HTR-8/SVneo (cell line): ENCODE measurements around the gene KLF15.

ENCODE experiments used
- DNase-seq: peaks from one replicate; pipeline ENCODE4 v3.0.0; 2011; ENCODE audit warnings: low spot score, mixed read lengths; ENCODE audit not compliant: insufficient read length
- FAIRE-seq: peaks from 2 replicates; lab custom pipeline; 2011; peaks lifted over from hg19 to GRCh38; lab: Jason Lieb, UNC

KLF15 gene

DNA sequence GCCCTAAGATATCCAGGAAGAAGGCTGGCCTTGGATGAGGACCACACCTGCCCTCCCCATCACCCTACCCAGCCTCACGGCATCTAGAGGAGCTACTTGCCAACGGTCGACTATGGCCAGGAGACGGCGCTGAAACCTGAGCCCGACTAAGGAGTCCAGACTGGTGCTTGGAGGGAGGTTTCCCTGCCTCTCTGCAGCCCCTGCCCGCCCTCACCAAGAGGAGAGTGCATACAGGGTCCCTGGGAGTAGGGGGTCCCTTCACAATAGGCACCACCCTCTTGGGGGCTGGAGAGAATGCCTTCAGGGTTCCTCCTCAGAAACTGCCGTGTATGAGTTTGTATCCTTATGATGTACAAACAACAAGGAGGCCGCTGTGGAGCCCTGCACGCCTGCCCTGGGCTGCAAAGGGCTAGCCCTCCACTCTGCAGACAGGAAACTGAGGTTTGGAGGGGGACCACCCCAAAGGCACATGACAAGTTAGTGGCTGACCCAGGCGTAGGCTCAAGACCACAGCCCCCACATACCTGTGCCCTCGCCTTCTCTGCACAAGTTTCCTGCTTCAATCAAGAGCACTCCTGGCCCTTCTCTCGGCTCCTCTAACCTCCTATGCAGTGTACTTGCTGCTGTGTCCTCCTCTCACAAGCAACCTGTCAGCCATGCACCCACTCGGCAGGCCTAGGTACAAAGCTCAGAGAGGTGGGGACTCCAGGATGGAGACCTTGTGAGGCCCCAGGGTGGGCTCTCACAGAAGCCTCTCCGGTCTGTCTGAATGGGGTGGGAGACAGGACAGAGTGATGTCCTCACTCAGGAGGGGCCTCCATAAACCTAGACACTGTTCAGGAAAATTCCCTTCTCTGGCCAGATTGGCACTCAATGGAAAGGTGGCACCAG lies 7.4 kb downstream of the KLF15 start:
- no peak for FAIRE-seq
- DNase-seq, result no peak

DNA sequence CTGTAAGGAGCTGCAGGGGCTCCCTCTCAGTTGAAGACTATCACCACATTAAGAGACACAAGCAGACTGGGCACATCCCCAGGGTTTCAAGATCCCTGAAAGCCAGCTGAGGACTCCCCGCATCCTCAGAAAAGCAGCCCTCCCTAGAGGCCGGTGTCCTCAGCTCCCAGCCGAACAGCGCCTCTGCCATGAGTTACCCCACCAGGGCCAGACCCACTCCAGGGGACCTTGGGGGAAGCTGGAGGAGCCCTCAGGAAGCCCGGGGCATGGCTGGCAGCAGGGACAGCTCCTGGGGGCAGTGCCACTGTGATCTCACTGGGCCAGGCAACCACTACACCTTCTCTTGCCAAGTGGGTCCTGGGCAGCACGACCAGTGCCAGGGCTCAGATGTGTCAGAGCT lies 8.1 kb downstream of the KLF15 start:
- no peak for FAIRE-seq
- DNase-seq, result no peak

- DNase-seq (no peak), FAIRE-seq (peak; percentile 20)
Measured at GRCh38 chr3:126348308-126348920, 8.8 kb downstream of the KLF15 start.

GRCh38 chr3:126347543-126348161 lies 9.6 kb downstream of the KLF15 start:
- FAIRE-seq, result no peak
- no peak for DNase-seq

DNA sequence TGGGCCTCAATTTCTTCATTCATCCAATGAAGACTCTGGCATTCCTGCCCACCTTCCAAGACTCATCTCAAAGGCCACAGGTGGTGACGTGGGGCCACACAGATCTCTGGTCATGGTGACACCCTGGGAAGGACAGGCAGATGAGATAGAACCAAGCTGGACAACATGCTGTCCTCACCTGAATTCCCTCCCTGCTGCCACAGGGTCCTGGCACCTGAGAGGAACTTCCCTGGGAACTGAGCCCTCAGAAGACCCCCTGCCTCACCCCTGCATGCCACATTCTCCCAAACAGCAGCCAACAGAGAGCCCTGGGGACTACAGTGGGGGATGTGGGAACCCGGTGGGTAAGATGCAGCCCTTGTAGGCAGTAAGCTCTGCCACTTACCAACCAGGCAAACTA lies 10.7 kb downstream of the KLF15 start:
- DNase-seq (no peak), FAIRE-seq (no peak)

GRCh38 chr3:126345641-126346460 lies 11.4 kb downstream of the KLF15 start:
- FAIRE-seq, result no peak
- DNase-seq, result no peak

DNA sequence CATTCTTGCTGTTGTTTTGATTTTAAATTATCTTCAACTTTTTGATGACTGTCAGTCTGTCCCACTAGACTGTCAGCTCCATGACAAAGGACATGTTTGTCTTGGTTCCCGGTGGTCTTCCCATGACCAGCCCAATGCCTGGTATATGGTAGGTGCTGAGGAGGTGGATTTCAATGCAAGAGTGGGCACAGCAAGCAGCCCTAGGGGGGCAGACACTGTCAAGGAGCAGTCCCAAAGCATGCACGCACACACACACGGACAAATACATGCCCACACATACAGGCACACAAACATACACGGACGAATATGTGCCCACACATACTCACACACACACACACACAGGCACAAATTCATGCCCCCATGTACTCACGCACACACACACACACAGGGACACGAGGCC lies 12.0 kb downstream of the KLF15 start:
- no peak for DNase-seq
- peak; percentile 67 for FAIRE-seq

- FAIRE-seq (no peak), DNase-seq (no peak)
Measured at GRCh38 chr3:126344380-126345041, 12.7 kb downstream of the KLF15 start.

GRCh38 chr3:126343649-126344035 lies 13.6 kb downstream of the KLF15 start:
- DNase-seq (no peak), FAIRE-seq (no peak)

DNA sequence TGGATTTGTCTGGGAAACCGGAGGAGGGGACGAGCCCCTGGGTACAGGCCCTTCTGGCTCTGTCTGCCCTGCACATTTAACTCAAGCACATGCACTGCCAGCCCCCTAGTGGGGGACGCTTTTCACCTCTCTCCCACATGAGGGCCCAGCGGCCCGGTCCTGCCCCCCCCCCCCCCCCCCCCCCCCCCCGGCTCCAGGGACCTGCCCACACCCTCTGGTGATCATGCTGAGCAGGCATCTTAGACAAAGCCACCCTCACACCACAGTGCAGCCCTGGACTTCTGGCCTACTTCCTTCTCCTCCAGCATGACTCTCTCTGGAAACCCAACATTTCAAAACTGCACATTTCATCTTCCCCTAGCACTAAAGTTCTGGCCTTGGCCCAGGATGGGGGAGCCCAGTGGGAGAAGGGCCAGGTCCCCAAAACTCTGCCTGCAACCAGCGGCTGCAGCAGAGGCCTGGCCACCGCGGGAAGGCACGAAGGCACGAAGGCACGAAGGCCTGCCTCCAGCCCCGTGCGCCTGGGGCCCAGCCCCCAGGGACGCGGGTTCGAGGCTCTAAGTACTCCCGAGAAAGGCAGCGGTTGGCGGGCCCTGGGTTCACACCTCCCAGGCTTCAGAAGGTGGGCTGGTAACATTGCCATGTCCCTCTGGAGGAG lies 14.1 kb downstream of the KLF15 start:
- FAIRE-seq (no peak), DNase-seq (no peak)

DNA sequence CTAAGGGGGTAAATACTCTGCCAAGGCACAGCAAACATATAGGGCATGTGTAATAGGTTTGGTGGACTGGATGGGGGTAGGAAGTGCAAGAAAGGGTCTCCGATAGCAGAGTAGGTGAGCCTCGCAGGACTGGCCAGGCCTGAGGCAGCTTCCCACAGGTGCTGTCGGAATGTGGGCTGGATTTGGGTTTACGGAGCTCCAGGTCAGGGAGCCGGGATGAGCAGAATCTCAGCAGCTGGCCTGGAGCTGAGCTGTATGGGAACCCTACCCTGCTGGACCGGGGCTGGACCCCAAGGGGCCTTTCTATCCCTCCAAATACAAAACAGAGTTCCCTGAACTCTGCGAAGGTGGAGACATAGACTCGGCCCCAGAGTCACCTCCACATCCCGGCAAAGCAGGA lies 15.0 kb downstream of the KLF15 start:
- no peak for DNase-seq
- FAIRE-seq, result no peak

- FAIRE-seq (no peak), DNase-seq (no peak)
Measured at GRCh38 chr3:126341755-126342150, 15.5 kb downstream of the KLF15 start.

- DNase-seq, result no peak
- FAIRE-seq, result no peak
Measured at GRCh38 chr3:126340943-126341754, 16.1 kb downstream of the KLF15 start.

GRCh38 chr3:126340596-126340942 lies 16.6 kb downstream of the KLF15 start:
- FAIRE-seq, result no peak

DNA sequence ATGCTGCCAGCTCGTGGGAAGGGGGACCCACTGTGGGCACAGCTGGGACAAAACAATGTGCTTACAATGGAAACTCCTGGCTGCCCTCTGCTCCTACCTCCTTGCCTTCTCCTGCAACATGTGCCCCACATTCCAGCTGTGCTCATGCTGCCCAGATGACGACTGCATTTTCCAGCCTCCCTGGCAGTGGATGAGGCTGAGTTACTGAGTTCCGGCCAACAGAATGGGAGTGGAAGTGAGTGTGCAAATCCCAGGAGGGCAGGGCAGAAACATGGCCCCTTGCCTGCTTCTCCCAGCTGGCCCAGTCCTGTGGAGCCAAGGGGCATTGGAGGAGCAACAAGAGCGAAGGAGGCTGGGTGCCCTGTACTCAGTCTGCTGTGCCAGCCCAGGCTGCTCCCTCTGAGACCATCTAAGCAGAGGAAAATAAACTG lies 17.1 kb downstream of the KLF15 start:
- FAIRE-seq, result no peak
- DNase-seq, result no peak

More at GRCh38 chr3:126340596-126340942, 16.6 kb downstream of the KLF15 start:
- DNase-seq, result no peak

DNA sequence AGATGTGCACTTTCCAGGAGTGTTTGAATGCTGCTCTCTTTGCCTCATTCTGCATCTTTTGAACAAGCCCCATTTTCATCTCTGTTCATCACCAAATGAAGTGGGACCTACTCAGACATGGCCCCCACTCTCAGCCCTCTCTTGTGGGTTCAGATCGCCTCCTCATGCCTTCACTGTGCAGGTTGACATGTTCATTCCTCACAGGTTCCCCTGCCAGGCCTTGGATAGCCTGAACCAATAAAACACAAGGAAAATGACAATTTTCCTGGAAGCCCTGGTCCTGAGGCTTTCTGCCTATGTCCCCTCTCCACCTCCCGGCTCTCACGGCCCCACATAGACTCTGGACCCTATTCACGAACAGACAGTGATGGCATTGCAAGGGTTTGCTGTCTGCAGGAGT lies 17.7 kb downstream of the KLF15 start:
- FAIRE-seq (no peak), DNase-seq (no peak)

DNA sequence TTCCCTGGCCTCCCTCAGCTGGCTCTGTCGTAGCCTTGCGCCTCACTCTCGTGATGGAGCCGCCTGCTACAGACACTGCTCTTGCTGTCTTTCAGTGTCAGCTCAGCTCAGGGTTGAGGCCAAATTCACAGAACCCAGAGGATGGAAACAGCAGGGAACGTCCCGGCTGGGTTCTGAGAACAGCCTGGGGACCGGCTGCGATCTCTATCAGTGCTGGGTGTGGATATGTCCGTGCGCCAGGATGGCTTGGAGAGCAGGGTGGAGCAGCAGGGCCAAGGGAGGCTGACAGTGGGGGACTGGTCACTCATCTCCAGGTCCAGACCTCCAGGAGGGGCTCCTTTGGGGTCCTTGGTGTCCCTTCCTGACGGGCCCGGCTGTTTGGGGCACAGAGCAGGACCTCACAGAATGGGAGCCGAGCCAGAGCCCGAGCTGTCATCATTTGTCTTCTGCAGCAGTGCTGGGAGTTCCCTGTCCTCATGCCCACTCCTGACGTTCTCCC lies 18.4 kb downstream of the KLF15 start:
- no peak for DNase-seq
- FAIRE-seq, result no peak

GRCh38 chr3:126337980-126338651 lies 19.1 kb downstream of the KLF15 start:
- no peak for DNase-seq
- FAIRE-seq, result no peak
